ENCODE data around the gene SHC3. TPM values are rescaled to one million over a fixed set of nuclear protein-coding genes. Genes with fewer than 3 reads are reported as not detected.

The SHC3 gene
- total RNA-seq, 1 donor from 2014 or later: 0.59 TPM

GRCh38 chr9:89165880-89166279, 12.7 kb downstream of the SHC3 start:
- intact Hi-C loops (cut with micrococcal nuclease): no loop called here
- ATAC-seq (no peak), DNase-seq (no peak)

GRCh38 chr9:89165341-89165740, 13.3 kb downstream of the SHC3 start:
- intact Hi-C loops (cut with micrococcal nuclease): no loop called here
- DNase-seq: no peak
- ATAC-seq: no peak

- intact Hi-C loops (cut with micrococcal nuclease): no loop called here
- DNase-seq: no peak
- ATAC-seq: no peak
Measured at GRCh38 chr9:89161221-89161620, 17.4 kb downstream of the SHC3 start.

DNA sequence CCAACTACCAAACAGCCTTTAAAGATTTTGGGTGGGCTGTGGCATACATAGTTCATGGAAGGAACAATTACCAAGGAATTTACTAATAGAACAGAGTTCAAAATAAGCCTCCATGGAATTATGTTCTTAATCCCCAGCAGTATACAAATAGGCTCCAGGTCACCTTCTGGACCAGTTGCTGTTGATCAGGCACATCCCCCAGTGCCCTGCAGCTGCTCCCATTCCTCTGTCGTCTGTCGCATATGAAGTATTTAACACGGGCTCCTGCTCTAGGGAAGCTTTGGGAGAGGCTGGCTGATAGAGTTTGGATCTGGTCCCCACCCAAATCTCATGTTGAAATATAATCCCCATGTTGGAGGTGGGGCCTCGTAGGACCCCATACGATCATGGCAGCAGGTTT, 17.8 kb downstream of the SHC3 start:
- intact Hi-C loops (cut with micrococcal nuclease): no loop called here
- no peak for ATAC-seq

GRCh38 chr9:89154651-89155336, 23.8 kb downstream of the SHC3 start:
- ATAC-seq: no peak
- intact Hi-C loops (cut with micrococcal nuclease): no loop called here

More for the DNA sequence above, 17.8 kb downstream of the SHC3 start:
- no peak for DNase-seq

DNA sequence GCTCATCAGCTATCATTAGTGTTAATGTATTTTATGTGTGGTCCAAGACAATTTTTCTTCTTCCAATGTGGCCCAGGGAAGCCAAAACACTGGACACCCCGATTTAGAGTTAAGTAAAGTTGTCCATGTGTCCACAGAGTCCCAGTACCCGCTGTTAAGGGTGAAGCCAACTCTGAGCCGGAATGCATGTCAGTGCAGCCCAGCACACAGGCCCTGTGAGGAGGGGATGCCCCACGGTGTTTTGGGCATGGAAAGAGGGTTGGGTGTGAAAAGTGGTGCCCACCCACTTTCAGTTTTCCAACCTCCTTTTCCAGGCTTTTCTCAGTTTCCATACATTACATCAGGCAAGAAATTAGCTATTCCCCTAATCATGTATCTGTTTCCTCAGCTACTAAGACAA, 24.4 kb downstream of the SHC3 start:
- ATAC-seq (no peak), DNase-seq (no peak)
- intact Hi-C loops (cut with micrococcal nuclease): no loop called here

More at GRCh38 chr9:89154651-89155336, 23.8 kb downstream of the SHC3 start:
- no peak for DNase-seq

DNA sequence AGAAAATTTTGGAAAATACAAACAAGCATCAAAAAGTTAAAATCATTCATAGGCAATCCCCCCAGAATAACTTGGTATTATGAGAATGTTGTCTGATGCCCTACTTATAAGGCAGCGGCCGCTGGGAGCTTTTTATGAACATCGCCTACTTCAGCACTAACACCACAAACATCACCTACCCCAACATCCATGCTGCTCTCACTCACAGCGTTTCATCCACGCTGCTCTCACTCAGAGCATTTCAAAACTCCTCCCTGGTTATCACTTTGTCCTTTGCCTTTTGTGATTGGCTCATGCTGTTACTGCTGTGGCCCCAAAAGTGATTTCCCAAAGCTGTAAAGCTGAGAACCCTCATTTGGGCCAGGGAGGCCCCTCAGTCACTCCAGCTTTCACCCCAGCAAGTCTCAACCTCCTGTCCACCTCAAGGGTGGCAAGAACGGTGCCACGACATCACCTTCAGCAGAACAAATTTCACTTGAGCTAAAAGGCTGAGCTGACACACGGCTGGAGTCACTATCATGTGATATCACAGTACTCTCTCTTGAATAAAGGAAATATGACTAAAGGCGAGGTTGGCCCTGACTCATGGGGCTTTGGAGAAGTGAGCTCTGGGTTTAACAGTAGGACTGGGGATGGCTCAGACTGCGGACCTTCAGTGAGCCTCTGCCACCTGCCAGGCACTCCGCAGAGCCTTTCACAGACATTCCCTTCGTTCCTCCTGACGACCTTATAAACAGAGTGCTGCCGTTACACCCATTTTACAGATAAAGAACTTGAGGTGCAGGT, 25.2 kb downstream of the SHC3 start:
- DNase-seq (no peak), ATAC-seq (no peak)
- intact Hi-C loops (cut with micrococcal nuclease): no loop called here

DNA sequence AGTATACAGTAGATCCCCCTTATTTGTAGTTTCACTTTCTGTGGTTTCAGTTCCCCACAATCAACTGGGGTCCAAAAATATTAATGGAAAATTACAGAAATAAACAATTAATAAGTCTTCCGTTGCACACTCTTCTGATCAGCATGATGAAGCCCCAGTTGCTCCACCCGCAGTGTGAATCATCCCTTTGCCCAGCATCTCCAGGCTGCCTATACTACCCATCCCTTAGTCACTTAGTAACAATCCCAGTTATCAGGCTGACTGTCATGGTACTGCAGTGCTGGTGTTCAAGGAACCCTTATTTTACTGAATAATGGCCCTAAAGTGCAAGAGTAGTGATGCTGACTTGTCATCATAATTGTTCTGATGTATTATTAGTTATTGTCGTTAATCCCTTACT, 28.9 kb downstream of the SHC3 start:
- intact Hi-C loops (cut with micrococcal nuclease): no loop called here
- no peak for DNase-seq
- no peak for ATAC-seq

- DNase-seq (no peak), ATAC-seq (no peak)
- intact Hi-C loops (cut with micrococcal nuclease): no loop called here
Measured at GRCh38 chr9:89145097-89145496, 33.5 kb downstream of the SHC3 start.

- ATAC-seq (no peak), DNase-seq (no peak)
- intact Hi-C loops (cut with micrococcal nuclease): no loop called here
Measured at GRCh38 chr9:89144238-89144637, 34.4 kb downstream of the SHC3 start.

DNA sequence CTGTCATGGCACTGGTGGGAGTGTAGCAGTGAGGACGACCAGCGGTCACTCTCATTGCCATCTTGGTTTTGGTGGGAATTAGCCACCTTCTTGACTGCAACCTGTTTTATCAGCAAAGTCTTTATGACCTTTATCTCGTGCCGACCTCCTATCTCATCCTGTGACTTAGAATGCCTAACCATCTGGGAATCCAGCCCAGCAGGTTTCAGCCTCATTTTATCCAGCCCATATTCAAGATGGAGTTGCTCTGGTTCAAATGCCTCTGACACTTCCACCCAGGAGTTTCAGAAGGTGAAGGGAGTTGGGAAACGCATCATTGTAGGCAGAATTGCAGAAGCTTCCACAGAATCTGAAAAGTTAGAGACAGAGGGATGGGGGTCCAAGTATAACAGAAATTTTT, 35.4 kb downstream of the SHC3 start:
- DNase-seq: no peak
- no peak for ATAC-seq
- intact Hi-C loops (cut with micrococcal nuclease): no loop called here

DNA sequence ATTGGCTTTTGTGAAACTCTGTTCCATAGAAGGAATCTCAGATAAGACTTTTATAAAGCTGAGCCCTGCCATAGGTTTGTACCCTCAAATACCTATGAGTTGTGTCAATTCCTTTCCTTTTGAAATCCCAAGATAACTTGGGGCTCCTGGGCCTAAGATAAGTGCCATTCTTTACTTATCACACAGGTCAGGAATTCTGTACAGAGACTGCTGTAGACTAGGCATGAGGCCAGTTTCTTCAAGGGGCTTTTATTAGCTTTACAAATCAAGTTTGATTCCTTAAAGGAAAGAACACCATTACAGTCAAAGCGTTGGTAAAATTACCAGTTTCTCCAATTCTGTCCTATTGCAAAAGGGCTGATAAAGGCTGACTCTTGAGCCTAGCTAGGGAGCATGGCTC, 39.2 kb downstream of the SHC3 start:
- ATAC-seq (no peak), DNase-seq (no peak)
- intact Hi-C loops (cut with micrococcal nuclease): no loop called here

- no peak for ATAC-seq
- no peak for DNase-seq
- intact Hi-C loops (cut with micrococcal nuclease): no loop called here
Measured at GRCh38 chr9:89138463-89139390, 39.9 kb downstream of the SHC3 start.

DNA sequence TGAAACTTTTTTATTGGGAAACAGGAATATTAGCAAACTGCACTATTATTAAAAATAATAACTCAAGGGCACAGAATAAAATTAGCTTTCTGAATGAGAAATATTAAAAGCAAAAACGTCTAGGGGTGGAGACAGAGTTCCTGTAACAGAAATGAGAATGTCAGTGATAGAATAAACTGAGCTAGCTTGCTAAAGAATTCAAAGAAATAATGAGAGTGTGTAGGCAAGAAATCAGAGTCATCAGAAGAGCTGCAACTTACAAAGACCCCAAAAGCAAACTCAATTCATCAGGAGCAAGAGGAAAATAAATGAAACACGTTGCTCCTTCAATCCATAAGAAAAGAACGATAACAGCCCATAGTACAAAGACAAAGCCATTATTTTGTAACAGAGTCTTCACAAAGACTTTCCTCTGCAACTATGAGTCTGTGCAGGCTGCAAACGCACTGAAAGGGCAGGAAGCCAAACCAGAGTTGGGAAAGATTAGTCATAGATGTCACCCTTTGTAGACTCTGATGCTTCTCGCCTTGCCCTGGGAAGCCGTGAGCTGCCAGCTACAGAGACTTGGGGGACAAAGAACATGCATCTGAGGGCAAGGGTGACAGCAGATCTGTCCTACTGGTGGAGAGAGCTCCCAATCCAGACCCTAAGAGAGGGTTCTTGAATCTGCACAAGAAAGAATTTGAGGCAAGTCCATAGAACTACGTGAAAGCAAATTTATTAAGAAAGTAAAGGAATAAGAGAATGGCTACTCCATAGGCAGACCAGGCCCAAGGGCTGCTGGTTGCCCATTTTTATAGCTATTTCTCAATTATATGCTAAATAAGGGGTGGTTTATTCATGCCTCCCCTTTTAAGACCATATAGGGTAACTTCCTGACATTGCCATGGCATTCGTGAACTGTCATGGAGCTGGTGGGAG, 40.8 kb downstream of the SHC3 start:
- intact Hi-C loops (cut with micrococcal nuclease): no loop called here
- peak; percentile 87 for ATAC-seq

DNA sequence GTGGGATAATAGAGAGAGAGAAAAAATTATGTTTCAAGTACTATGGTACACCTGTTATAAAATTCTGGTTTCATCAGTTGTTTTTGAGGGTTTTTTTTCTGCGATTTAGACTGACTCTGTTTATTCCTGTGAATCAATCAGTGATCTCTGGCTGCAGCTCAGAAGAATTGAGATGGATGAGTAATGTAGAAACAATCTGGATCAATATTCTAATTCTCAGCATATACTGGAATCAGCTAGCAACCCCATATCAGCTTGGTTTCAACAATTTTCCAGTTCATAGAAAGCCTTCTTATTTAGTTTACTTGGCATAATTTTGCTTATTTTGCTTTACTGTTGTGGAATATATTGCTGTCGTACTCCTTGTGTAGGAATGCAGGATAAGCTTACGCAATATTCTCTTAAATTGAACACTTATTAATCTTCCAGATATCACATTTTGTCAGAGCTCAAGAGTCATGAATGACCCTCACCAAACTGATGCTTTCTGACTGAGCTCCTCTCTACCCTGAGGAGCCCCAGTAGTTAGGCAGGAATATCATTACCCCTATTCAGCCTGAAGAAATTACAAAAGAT, 42.9 kb downstream of the SHC3 start:
- intact Hi-C loops (cut with micrococcal nuclease): no loop called here
- no peak for DNase-seq
- ATAC-seq: no peak

More for the DNA sequence above, 40.8 kb downstream of the SHC3 start:
- DNase-seq: peak; percentile 40

DNA sequence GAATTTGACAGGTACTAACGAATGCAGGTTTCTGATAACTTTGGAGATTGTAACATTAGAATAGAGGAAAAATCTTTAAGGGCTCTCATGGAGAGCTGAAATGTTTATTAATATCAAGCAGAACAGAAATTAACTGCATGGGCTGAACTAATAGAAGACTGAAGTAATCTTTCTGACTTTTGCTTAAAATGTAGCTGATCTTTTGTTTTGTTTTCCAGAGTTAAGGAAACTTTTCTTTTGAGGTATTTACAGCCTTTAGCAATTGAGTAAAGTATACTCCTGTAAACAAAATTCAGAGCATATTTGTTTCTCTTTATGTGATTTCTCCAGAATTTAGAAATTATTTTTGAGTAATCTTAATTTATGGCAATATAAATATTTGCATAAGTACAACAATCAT, 43.9 kb downstream of the SHC3 start:
- intact Hi-C loops (cut with micrococcal nuclease): no loop called here
- no peak for ATAC-seq
- DNase-seq: no peak

DNA sequence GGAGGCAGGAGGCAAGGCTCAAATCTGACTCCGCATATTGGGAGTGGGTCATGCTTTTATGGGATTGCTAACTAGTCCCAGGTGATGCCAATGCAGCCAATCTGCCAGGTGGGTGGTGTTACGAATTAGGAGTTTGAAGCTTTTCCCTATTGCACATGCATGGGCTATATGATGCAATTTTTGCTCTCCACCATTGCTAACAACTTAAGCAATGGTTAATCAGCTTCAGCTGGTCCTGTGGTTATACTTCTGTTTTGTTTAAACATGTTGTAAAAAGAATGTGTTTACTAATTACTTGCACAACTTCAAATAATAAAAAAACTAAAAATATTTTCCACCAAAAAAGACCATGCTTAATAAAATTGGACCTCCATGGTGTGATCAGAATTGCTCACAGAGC, 55.7 kb downstream of the SHC3 start:
- DNase-seq (no peak), ATAC-seq (no peak)
- intact Hi-C loops (cut with micrococcal nuclease): no loop called here

DNA sequence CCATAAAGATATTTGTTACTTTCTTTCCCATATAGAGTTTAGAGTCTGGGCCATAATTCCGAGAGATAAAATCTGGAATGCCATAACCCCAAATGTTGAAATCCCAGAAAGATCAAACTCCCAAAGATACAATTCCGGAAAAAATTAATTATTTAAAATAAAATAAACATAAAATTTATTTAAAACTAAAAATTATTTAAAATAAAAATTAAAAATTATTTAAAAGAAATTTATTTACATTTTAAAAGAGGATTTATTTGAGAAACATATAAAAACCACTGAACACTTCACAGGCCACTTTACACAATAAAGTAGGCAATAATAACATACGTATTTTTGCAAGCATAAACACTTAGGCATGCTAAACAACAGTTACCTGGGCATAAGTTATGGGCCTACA, 57.9 kb downstream of the SHC3 start:
- no peak for DNase-seq
- no peak for ATAC-seq
- intact Hi-C loops (cut with micrococcal nuclease): no loop called here

DNA sequence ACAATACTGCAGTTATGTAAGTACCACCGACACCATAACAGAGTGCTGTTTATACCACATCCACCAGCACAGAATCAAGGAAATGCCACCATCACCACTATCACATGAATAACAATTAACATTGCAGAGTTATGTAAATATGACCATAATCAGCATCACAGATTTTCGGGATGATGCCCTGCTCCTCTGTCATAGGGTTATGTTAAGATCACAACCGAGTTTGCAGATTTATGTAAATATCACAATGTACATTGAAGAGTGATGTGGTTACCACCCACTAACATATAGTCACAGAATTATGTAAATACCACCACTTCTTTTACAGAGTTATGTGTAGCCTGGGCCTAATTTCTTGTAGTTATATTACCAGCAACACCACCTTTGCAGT, 61.8 kb downstream of the SHC3 start:
- DNase-seq (no peak), ATAC-seq (no peak)
- intact Hi-C loops (cut with micrococcal nuclease): no loop called here
